ENCODE data around the gene TCTN1. TPM values are rescaled to one million over a fixed set of nuclear protein-coding genes. Genes with fewer than 3 reads are reported as not detected.

Gene TCTN1
- total and polyA plus RNA-seq, 2 of the 13 experiments (the other 11 are each of a cell fraction or from before 2014, with no cell fraction given) = 13.6 to 16.0 TPM

GRCh38 chr12:110583137-110584059 lies 30.5 kb upstream of the TCTN1 start, which contains the start of gene PPTC7 (continued):
- no peak for TF ChIP-seq ZNF678 (CRISPR knock-in tag; IDR thresholded peaks at IDR 0.05)
- TF ChIP-seq E2F2 (CRISPR knock-in tag; IDR thresholded peaks at IDR 0.05; ENCODE audit: borderline replicate concordance) = no peak
- TF ChIP-seq ZNF614 (CRISPR knock-in tag; IDR thresholded peaks at IDR 0.05; ENCODE audit: borderline replicate concordance) = 0 out of 2 replicates have a peak, but pooled peaks have one; percentile 16
- peak; percentile 96 for TF ChIP-seq TFAP4 (IDR thresholded peaks at IDR 0.05; ENCODE audit: borderline replicate concordance, low read depth)
- TF ChIP-seq ZNF441 (CRISPR knock-in tag; IDR thresholded peaks at IDR 0.05; ENCODE audit: borderline replicate concordance) = no peak
- TF ChIP-seq ETV5 (CRISPR knock-in tag; IDR thresholded peaks at IDR 0.05; ENCODE audit: borderline replicate concordance) = no peak; the same call in 1 of the 2 replicates
- peak; percentile 36; the same call in 1 of the 2 replicates for TF ChIP-seq TAF1 (CRISPR knock-in tag; IDR thresholded peaks at IDR 0.05)
- TF ChIP-seq ZNF598 (CRISPR knock-in tag; IDR thresholded peaks at IDR 0.05; ENCODE audit: borderline replicate concordance) = no peak
- TF ChIP-seq SP4 (CRISPR knock-in tag; IDR thresholded peaks at IDR 0.05) = peak; percentile 70; the same call in 1 of the 2 replicates
- no peak for TF ChIP-seq KLF16 (CRISPR knock-in tag; IDR thresholded peaks at IDR 0.05)
- TF ChIP-seq ZNF281 (CRISPR knock-in tag; IDR thresholded peaks at IDR 0.05; ENCODE audit: borderline replicate concordance) = no peak
- no peak for TF ChIP-seq MLLT10 (CRISPR knock-in tag; IDR thresholded peaks at IDR 0.05)
- TF ChIP-seq GABPA (IDR thresholded peaks at IDR 0.05; ENCODE audit: low read depth, low read length) = no peak
- TF ChIP-seq GABPA (CRISPR knock-in tag; IDR thresholded peaks at IDR 0.05; ENCODE audit: low read depth) = 0 out of 2 replicates have a peak, but pooled peaks have one; percentile 24
- TF ChIP-seq SAP130 (CRISPR knock-in tag; IDR thresholded peaks at IDR 0.05; ENCODE audit: low read depth) = peak; percentile 79
- no peak; the same call in 1 of the 2 replicates for TF ChIP-seq ZBTB7B (CRISPR knock-in tag; IDR thresholded peaks at IDR 0.05)
- TF ChIP-seq PREB (CRISPR knock-in tag; IDR thresholded peaks at IDR 0.05) = no peak
- no peak for TF ChIP-seq ZBTB21 (CRISPR knock-in tag; IDR thresholded peaks at IDR 0.05)
- no peak for TF ChIP-seq ZNF101 (CRISPR knock-in tag; IDR thresholded peaks at IDR 0.05; ENCODE audit: borderline replicate concordance, low read depth)
- TF ChIP-seq MXD4 (CRISPR knock-in tag; IDR thresholded peaks at IDR 0.05) = peak; percentile 49; the same call in 1 of the 2 replicates
- no peak for TF ChIP-seq ZNF703 (CRISPR knock-in tag; IDR thresholded peaks at IDR 0.05; ENCODE audit: borderline replicate concordance)
- TF ChIP-seq HNRNPUL1 (IDR thresholded peaks at IDR 0.05; ENCODE audit: low read depth, low read length) = no peak
